SU-DHL-6 (cell line): Measurements from ENCODE around the gene SLC45A3.

Experiments
- EZH2phosphoT487 ChIP-seq: fragments of 200-600 bp; sonication (generic), shearing (Covaris generic); conservative IDR thresholded peaks from 2 replicates; pipeline ENCODE4 v1.6.1; 2018; ENCODE audit warnings: mild to moderate bottlenecking, antibody characterized with exemption, low read length, moderate library complexity, mixed read lengths
- TF ChIP-seq, protein P1 (sequence below): fragments of 200-600 bp; sonication (generic); IDR thresholded peaks from one replicate; pipeline ENCODE4 v1.5.1; 2017; ENCODE audit warnings: antibody characterized with exemption, mild to moderate bottlenecking, low read length, moderate library complexity; ENCODE audit not compliant: insufficient read depth, poor library complexity, severe bottlenecking

DNA sequence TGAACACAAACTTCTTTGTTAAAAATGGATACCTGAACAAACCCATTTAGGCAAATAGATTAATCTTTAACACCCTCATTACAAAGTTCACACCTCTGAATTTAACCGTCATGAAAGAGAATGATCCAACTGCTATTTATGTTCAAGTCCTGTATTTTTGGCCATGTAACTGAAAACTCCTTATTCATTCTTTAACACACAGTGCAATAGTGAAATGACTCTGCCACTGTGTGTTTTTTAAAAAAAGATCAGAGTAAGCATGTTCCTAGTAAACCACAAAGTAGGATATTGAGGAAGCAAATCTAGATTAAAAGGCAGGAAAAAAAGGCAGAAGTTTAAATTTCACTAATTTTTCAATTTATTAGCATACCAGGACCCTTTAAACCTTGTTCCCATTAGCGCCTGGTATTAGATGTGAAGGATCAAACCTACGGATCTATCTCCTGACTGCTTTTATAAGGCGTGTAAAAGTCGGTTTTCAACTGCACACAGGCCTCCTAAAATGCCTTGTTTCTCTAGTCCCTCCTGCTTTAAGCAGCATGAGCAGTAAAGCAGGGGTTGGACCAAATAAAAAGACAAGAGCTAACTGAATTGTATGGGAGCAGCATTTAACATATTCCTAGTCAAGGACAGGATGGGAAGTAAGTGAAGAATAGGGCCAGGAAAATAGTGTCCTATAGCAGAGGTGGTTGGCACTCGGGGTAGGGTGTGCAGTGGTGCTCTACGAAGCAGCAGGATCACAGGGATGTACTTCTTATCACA, 36.2 kb upstream of the SLC45A3 start:
- TF ChIP-seq, protein P1, sequence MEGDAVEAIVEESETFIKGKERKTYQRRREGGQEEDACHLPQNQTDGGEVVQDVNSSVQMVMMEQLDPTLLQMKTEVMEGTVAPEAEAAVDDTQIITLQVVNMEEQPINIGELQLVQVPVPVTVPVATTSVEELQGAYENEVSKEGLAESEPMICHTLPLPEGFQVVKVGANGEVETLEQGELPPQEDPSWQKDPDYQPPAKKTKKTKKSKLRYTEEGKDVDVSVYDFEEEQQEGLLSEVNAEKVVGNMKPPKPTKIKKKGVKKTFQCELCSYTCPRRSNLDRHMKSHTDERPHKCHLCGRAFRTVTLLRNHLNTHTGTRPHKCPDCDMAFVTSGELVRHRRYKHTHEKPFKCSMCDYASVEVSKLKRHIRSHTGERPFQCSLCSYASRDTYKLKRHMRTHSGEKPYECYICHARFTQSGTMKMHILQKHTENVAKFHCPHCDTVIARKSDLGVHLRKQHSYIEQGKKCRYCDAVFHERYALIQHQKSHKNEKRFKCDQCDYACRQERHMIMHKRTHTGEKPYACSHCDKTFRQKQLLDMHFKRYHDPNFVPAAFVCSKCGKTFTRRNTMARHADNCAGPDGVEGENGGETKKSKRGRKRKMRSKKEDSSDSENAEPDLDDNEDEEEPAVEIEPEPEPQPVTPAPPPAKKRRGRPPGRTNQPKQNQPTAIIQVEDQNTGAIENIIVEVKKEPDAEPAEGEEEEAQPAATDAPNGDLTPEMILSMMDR, result no peak
- no peak for TF ChIP-seq EZH2phosphoT487
